Fibroblast of lung (primary cell): ENCODE results near the gene RPS6KA6. TPM values are rescaled to one million over a fixed set of nuclear protein-coding genes. Genes with fewer than 3 reads are reported as not detected.
A peak's percentile ranks its signal among the peaks of the same experiment; 100 is the strongest.

ENCODE experiments used
- DNase-seq, 2 donors: peaks; one replicate each; pipeline versions ENCODE4 v3.0.0 to v3.0.0-alpha.2; 2010; ENCODE audit warnings: low read depth in 2 of 2
- H2AFZ ChIP-seq: 2 replicates; pipeline ENCODE4 v1.5.1; 2012; ENCODE audit warnings: low read length, control low read depth, inconsistent platforms
- H3K27ac ChIP-seq: 2 replicates; pipeline ENCODE4 v1.5.1; 2011; ENCODE audit warnings: low read length, control low read depth; ENCODE audit not compliant: insufficient read depth
- H3K27me3 ChIP-seq: 2 replicates; pipeline ENCODE4 v1.5.1; 2011; ENCODE audit warnings: mild to moderate bottlenecking, low read length; ENCODE audit not compliant: control insufficient read depth, insufficient read depth
- H3K36me3 ChIP-seq: 2 replicates; pipeline ENCODE4 v1.5.1; 2011; ENCODE audit warnings: low read length; ENCODE audit not compliant: control insufficient read depth, insufficient read depth
- H3K4me1 ChIP-seq: 2 replicates; pipeline ENCODE4 v1.5.1; 2011; ENCODE audit warnings: low read length; ENCODE audit not compliant: control insufficient read depth, insufficient read depth; ENCODE audit errors: extremely low read depth
- H3K4me2 ChIP-seq: 2 replicates; pipeline ENCODE4 v1.5.1; 2011; ENCODE audit warnings: low read length, control low read depth; ENCODE audit not compliant: insufficient read depth; ENCODE audit errors: extremely low read depth
- H3K4me3 ChIP-seq, 4 experiments: fragments of 200-600 bp in 1 of 4; sonication (generic) in 1 of 4; replicated peaks in 1 of 4; 2 replicates each; pipeline ENCODE4 v1.5.1; 2011 to 2016; ENCODE audit warnings: low read length in 4 of 4, low read depth in 3 of 4, mild to moderate bottlenecking in 3 of 4, control low read depth in 2 of 4, inconsistent platforms in 1 of 4, mixed read lengths in 1 of 4; ENCODE audit not compliant: insufficient read depth in 1 of 4; ENCODE audit errors: control extremely low read depth in 1 of 4
- H3K79me2 ChIP-seq: 2 replicates; pipeline ENCODE4 v1.5.1; 2012; ENCODE audit warnings: mild to moderate bottlenecking, low read length, inconsistent platforms; ENCODE audit not compliant: control insufficient read depth, insufficient read depth
- H3K9ac ChIP-seq: 2 replicates; pipeline ENCODE4 v1.5.1; 2011; ENCODE audit warnings: mild to moderate bottlenecking, low read length, control low read depth; ENCODE audit not compliant: insufficient read depth
- H3K9me3 ChIP-seq: 2 replicates; pipeline ENCODE4 v1.5.1; 2012; ENCODE audit warnings: low read depth, low read length; ENCODE audit not compliant: control insufficient read depth, insufficient read depth
- H4K20me1 ChIP-seq: 2 replicates; pipeline ENCODE4 v1.5.1; 2011; ENCODE audit warnings: low read length; ENCODE audit not compliant: control insufficient read depth, insufficient read depth; ENCODE audit errors: extremely low read depth
- EZH2 ChIP-seq: IDR thresholded peaks from 2 replicates; pipeline ENCODE4 v1.5.1; 2012; ENCODE audit warnings: low read length, control low read depth, mild to moderate bottlenecking; ENCODE audit errors: missing control alignments
- polyA plus RNA-seq, 2 donors: library from polyadenylated mRNA; depleted of rRNA in 1 of 2; stranded (reverse) in 1 of 2; unstranded in 1 of 2; fragments of >200 nt; gene quantifications; 2 replicates each; pipeline ENCODE4 v1.2.1, GENCODE V29; 2011 to 2012; ENCODE audit warnings: missing spikeins in 1 of 2
- total RNA-seq: library from RNA; depleted of rRNA; stranded (reverse); fragments of >200 nt; gene quantifications from 2 replicates; pipeline ENCODE4 v1.2.1, GENCODE V29; 2014
- TF ChIP-seq, protein P1 (sequence below), 2 donors: IDR thresholded peaks in 1 of 2; conservative IDR thresholded peaks in 1 of 2; 1 replicate in 1 of 2; 2 replicates in 1 of 2; pipeline ENCODE4 v1.5.1; 2011 to 2012; ENCODE audit warnings: low read length in 2 of 2, control low read depth in 1 of 2, inconsistent platforms in 1 of 2, low read depth in 1 of 2, mild to moderate bottlenecking in 1 of 2

Gene RPS6KA6
- total and polyA plus RNA-seq, 2 donors (not counting 1 experiment from before 2014, with no cell fraction given), result 4.2 to 4.5 TPM

DNA sequence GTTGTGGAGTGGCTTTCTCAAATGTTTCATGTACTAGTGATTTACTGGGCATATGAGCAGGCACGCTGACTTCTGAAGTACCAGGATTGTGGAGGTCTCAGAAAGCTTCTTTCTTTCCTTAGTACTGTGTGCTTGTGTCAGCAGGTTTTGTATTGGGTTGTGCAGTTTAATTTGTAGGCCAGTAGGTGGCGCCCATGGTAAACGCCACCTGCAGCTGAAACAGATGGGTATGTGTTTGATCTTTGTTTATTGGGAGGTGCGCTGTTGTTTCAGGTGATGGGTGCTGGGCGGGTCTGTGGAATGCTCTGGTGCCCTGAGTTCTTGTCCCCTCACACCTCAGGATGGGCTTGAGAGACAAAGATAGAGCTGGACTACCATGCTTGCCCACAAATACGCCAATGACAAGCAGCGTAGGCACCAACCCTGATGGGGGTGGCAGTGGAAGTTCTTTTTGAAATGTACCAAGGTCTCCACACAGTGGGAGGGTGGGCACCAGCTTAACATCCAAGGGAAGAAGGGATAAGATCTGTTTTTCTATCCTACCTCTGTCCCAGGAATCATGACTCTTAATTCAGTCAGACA, 141.5 kb downstream of the RPS6KA6 start:
- Histone ChIP-seq H2AFZ (no peak overlapping the region), H3K9ac (no peak overlapping the region), H4K20me1 (no peaks in the 10 kb centered on the region), H3K4me3 (peak overlapping the region in 1 of 4 experiments; percentile 30), H3K27ac (no peak overlapping the region), H3K4me2 (peak overlapping the region; percentile 2), H3K27me3 (no peaks in the 10 kb centered on the region), H3K79me2 (no peaks in the 10 kb centered on the region), H3K9me3 (no peaks in the 10 kb centered on the region), H3K4me1 (no peaks in the 10 kb centered on the region), H3K36me3 (no peaks in the 10 kb centered on the region)
- peak; percentile 21 to 39 for DNase-seq
- TF ChIP-seq, protein P1, sequence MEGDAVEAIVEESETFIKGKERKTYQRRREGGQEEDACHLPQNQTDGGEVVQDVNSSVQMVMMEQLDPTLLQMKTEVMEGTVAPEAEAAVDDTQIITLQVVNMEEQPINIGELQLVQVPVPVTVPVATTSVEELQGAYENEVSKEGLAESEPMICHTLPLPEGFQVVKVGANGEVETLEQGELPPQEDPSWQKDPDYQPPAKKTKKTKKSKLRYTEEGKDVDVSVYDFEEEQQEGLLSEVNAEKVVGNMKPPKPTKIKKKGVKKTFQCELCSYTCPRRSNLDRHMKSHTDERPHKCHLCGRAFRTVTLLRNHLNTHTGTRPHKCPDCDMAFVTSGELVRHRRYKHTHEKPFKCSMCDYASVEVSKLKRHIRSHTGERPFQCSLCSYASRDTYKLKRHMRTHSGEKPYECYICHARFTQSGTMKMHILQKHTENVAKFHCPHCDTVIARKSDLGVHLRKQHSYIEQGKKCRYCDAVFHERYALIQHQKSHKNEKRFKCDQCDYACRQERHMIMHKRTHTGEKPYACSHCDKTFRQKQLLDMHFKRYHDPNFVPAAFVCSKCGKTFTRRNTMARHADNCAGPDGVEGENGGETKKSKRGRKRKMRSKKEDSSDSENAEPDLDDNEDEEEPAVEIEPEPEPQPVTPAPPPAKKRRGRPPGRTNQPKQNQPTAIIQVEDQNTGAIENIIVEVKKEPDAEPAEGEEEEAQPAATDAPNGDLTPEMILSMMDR (conservative IDR thresholded peaks at IDR 0.05 in 1 of 2, IDR thresholded peaks at IDR 0.05 in 1 of 2; ENCODE audit: low read depth in 1 of 2, low read length in 2 of 2), result peak; percentile 64 to 65
- no peak for TF ChIP-seq EZH2

DNA sequence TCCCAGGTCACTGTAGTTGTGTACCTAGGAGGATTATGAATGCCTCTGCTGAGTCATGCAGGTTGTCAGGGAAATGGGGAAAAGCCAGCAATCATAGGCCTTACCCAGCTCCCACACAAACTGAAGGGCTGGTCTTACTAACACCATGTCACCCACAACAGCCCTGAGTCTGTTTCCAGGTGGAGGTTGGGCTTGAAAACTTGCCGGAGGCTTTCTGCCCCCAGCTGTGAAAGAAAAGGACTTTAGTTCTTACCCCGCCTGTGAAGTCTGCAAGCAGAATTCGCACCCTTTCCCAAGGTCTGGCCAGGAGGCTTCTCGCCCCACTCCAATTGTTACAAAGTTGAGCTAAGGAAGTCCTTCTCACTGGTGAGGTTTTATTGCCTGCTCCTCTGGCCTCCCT, 143.9 kb downstream of the RPS6KA6 start:
- Histone ChIP-seq H3K4me2 (no peak overlapping the region), H3K4me1 (no peaks in the 10 kb centered on the region), H3K79me2 (no peaks in the 10 kb centered on the region), H3K4me3 (no peak overlapping the region), H3K27me3 (no peaks in the 10 kb centered on the region), H2AFZ (no peak overlapping the region), H3K9ac (no peak overlapping the region), H3K27ac (no peak overlapping the region), H4K20me1 (no peaks in the 10 kb centered on the region), H3K9me3 (no peaks in the 10 kb centered on the region), H3K36me3 (no peaks in the 10 kb centered on the region)
- no peak for DNase-seq
- TF ChIP-seq EZH2, result no peak
- TF ChIP-seq, protein P1 (conservative IDR thresholded peaks at IDR 0.05 in 1 of 2, IDR thresholded peaks at IDR 0.05 in 1 of 2; ENCODE audit: low read depth in 1 of 2, low read length in 2 of 2), result no peak
